NB4 (cell line): ENCODE results near the gene JADE3.

ENCODE experiments used
- POLR2A ChIP-seq: IDR thresholded peaks from 2 replicates; pipeline ENCODE4 v1.6.1; 2011; ENCODE audit warnings: mild to moderate bottlenecking; ENCODE audit not compliant: insufficient read length; ENCODE audit errors: extremely low read depth
- TF ChIP-seq, protein P1 (sequence below): IDR thresholded peaks from one replicate; pipeline ENCODE4 v1.5.1; 2012; ENCODE audit warnings: low read depth, low read length

- TF ChIP-seq, protein P1, sequence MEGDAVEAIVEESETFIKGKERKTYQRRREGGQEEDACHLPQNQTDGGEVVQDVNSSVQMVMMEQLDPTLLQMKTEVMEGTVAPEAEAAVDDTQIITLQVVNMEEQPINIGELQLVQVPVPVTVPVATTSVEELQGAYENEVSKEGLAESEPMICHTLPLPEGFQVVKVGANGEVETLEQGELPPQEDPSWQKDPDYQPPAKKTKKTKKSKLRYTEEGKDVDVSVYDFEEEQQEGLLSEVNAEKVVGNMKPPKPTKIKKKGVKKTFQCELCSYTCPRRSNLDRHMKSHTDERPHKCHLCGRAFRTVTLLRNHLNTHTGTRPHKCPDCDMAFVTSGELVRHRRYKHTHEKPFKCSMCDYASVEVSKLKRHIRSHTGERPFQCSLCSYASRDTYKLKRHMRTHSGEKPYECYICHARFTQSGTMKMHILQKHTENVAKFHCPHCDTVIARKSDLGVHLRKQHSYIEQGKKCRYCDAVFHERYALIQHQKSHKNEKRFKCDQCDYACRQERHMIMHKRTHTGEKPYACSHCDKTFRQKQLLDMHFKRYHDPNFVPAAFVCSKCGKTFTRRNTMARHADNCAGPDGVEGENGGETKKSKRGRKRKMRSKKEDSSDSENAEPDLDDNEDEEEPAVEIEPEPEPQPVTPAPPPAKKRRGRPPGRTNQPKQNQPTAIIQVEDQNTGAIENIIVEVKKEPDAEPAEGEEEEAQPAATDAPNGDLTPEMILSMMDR: no peak
- TF ChIP-seq POLR2A: no peak
Observed at GRCh38 chrX:46918434-46918833, 6.2 kb downstream of the JADE3 start.
